Dedifferentiated amniotic fluid mesenchymal stem cell (primary cell): Measurements from ENCODE around the gene CEACAM16.

Experiments used
- DNase-seq: peaks from one replicate; pipeline ENCODE4 v3.0.0-alpha.2; 2016; ENCODE audit errors: extremely low spot score

The CEACAM16 gene

GRCh38 chr19:44745887-44746600 is 47.1 kb downstream of the CEACAM16 start:
- DNase-seq = no peak

- no peak for DNase-seq
These were observed 47.6 kb downstream of the CEACAM16 start for GRCh38 chr19:44746616-44746945.

- DNase-seq = peak; percentile 89
These were observed 48.2 kb downstream of the CEACAM16 start for GRCh38 chr19:44746946-44747738.

- peak; percentile 46 for DNase-seq
These were observed 48.9 kb downstream of the CEACAM16 start for GRCh38 chr19:44747739-44748425.

GRCh38 chr19:44748426-44749254 is 49.7 kb downstream of the CEACAM16 start, which contains the start of gene BCL3:
Gene BCL3, plus strand, starts transcription at chr19:44748708. Its CDS starts 83 bp downstream, at chr19:44748791.
- DNase-seq = peak; percentile 32

GRCh38 chr19:44749292-44749691 is 50.3 kb downstream of the CEACAM16 start:
- no peak for DNase-seq

GRCh38 chr19:44749994-44750393 is 51.0 kb downstream of the CEACAM16 start:
- DNase-seq = no peak

- DNase-seq = no peak
These were observed 53.3 kb downstream of the CEACAM16 start for GRCh38 chr19:44752123-44752815.

- DNase-seq = peak; percentile 85
These were observed 54.1 kb downstream of the CEACAM16 start for GRCh38 chr19:44752816-44753625.

- no peak for DNase-seq
These were observed 54.6 kb downstream of the CEACAM16 start for GRCh38 chr19:44753626-44753931.

- DNase-seq = peak; percentile 30
These were observed 55.2 kb downstream of the CEACAM16 start for GRCh38 chr19:44753932-44754749.

- DNase-seq = no peak
These were observed 55.8 kb downstream of the CEACAM16 start for GRCh38 chr19:44754750-44755080.

- DNase-seq = no peak
These were observed 56.3 kb downstream of the CEACAM16 start for GRCh38 chr19:44755219-44755618.

- no peak for DNase-seq
These were observed 57.2 kb downstream of the CEACAM16 start for GRCh38 chr19:44756089-44756562.

GRCh38 chr19:44757057-44757734 is 58.2 kb downstream of the CEACAM16 start:
- no peak for DNase-seq

GRCh38 chr19:44757735-44758505 is 59.0 kb downstream of the CEACAM16 start:
- DNase-seq = no peak

- no peak for DNase-seq
These were observed 59.6 kb downstream of the CEACAM16 start for GRCh38 chr19:44758596-44758995.
